Measurements from ENCODE around the gene RELN. TPM values are rescaled to one million over a fixed set of nuclear protein-coding genes. Genes with fewer than 3 reads are reported as not detected.

Gene RELN
- total RNA-seq, 1 experiment from 2014 or later, result 0.20 TPM

DNA sequence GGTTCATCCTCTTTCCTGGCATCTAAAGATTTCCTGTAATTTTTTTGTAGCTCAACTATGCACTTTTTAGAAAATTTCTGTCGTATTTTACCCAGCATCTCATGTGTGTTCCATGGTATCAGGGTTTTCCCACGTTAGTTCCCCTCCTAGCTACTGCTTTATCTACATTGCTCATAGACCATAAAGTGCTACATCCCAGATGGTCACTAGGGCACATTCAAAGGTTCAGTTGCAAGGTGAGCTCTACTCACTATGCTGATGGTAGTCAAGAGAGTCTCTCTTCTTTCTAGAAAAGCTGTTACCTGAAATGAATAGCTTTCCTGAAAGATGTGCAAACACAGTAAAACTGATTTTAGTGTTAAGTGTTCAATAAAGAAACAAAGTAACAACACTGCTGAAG is 33.5 kb downstream of the RELN start:
- H3K36me3 ChIP-seq (ENCODE audit: control insufficient read depth in 1 of 2, insufficient read depth in 2 of 2, low read length in 2 of 2), result no peaks in the 10 kb centered on the region
- no peaks in the 10 kb centered on the region for H3K9me3 ChIP-seq (ENCODE audit: control insufficient read depth in 1 of 2, insufficient read depth in 1 of 2, low read depth in 1 of 2, low read length in 2 of 2)
- DNase-seq (ENCODE audit: low read depth, low spot score) (no peak), ATAC-seq (no peak)
- no peaks in the 10 kb centered on the region for H3K9me2 ChIP-seq (ENCODE audit: insufficient read depth)
- no peak for TF ChIP-seq SP1 (IDR thresholded peaks at IDR 0.05; ENCODE audit: low read depth)
- no peak for TF ChIP-seq SRF (IDR thresholded peaks at IDR 0.05; ENCODE audit: low read depth)
- no peak for TF ChIP-seq EZH2phosphoT487 (IDR thresholded peaks at IDR 0.05; ENCODE audit: borderline replicate concordance)
- TF ChIP-seq EGR1 (IDR thresholded peaks at IDR 0.05; ENCODE audit: low read depth), result no peak
- TF ChIP-seq, protein P1, sequence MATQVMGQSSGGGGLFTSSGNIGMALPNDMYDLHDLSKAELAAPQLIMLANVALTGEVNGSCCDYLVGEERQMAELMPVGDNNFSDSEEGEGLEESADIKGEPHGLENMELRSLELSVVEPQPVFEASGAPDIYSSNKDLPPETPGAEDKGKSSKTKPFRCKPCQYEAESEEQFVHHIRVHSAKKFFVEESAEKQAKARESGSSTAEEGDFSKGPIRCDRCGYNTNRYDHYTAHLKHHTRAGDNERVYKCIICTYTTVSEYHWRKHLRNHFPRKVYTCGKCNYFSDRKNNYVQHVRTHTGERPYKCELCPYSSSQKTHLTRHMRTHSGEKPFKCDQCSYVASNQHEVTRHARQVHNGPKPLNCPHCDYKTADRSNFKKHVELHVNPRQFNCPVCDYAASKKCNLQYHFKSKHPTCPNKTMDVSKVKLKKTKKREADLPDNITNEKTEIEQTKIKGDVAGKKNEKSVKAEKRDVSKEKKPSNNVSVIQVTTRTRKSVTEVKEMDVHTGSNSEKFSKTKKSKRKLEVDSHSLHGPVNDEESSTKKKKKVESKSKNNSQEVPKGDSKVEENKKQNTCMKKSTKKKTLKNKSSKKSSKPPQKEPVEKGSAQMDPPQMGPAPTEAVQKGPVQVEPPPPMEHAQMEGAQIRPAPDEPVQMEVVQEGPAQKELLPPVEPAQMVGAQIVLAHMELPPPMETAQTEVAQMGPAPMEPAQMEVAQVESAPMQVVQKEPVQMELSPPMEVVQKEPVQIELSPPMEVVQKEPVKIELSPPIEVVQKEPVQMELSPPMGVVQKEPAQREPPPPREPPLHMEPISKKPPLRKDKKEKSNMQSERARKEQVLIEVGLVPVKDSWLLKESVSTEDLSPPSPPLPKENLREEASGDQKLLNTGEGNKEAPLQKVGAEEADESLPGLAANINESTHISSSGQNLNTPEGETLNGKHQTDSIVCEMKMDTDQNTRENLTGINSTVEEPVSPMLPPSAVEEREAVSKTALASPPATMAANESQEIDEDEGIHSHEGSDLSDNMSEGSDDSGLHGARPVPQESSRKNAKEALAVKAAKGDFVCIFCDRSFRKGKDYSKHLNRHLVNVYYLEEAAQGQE (IDR thresholded peaks at IDR 0.05; ENCODE audit: low read depth), result no peak
- TF ChIP-seq FOSL1 (IDR thresholded peaks at IDR 0.05; ENCODE audit: low read depth), result no peak
- TF ChIP-seq ZFX (IDR thresholded peaks at IDR 0.05), result no peak
- no peak for TF ChIP-seq ELF1 (IDR thresholded peaks at IDR 0.05; ENCODE audit: borderline replicate concordance, low read depth)
- no peak for TF ChIP-seq EZH2 (IDR thresholded peaks at IDR 0.05)
- TF ChIP-seq POLR2A (IDR thresholded peaks at IDR 0.05; ENCODE audit: borderline replicate concordance, extremely low read depth, insufficient read depth, insufficient read length), result no peak
- ChIA-PET POLR2A (no interaction called here), CTCF (no interaction called here), RAD21 (ENCODE audit: low non-redundant PET in 1 of 2, low total read pairs in 2 of 2, uncharacterized antibody in 2 of 2, unreplicated experiment in 2 of 2) (no interaction called here)
- no peak overlapping the region for H2AFZ ChIP-seq (ENCODE audit: low read depth, low read length, poor library complexity, severe bottlenecking)
- no peaks in the 10 kb centered on the region for H4K20me1 ChIP-seq (ENCODE audit: insufficient read depth)
- intact Hi-C loops (cut with micrococcal nuclease), result no loop called here
- H3K9ac ChIP-seq (ENCODE audit: low read length), result no peak overlapping the region
- no peaks in the 10 kb centered on the region for H3K79me2 ChIP-seq (ENCODE audit: insufficient read depth, low read length)
- H3K4me1 ChIP-seq (ENCODE audit: control insufficient read depth in 1 of 2, insufficient read depth in 2 of 2, low read length in 2 of 2), result no peaks in the 10 kb centered on the region
- no peak overlapping the region for H3K27ac ChIP-seq (ENCODE audit: low read depth, low read length)
- H3K27me3 ChIP-seq (ENCODE audit: insufficient read depth, low read length), result peaks cover 66% of the 10 kb centered on the region
- no peak overlapping the region for H3K4me3 ChIP-seq (replicated peaks in 1 of 2; ENCODE audit: low read depth in 1 of 2, low read length in 2 of 2)
- BruUV-seq (replicated peaks), result no TSS peak
- no peak overlapping the region for H3K4me2 ChIP-seq (ENCODE audit: low read length)

Measured in HCT116 (cell line).